Ishikawa (cell line): ENCODE data around the gene ELP4.

Source experiments
- CEBPB ChIP-seq: IDR thresholded peaks from 2 replicates; pipeline ENCODE4 v1.6.1; 2012
- CREB1 ChIP-seq: IDR thresholded peaks from 2 replicates; pipeline ENCODE4 v1.6.1; 2012; ENCODE audit warnings: low read depth
- EGR1 ChIP-seq: IDR thresholded peaks from 2 replicates; pipeline ENCODE4 v1.6.1; 2012
- EP300 ChIP-seq: IDR thresholded peaks from 2 replicates; pipeline ENCODE4 v1.6.1; 2012; ENCODE audit warnings: borderline replicate concordance
- RAD21 ChIP-seq: IDR thresholded peaks from 2 replicates; pipeline ENCODE4 v1.6.1; 2012; ENCODE audit warnings: low read depth
- TAF1 ChIP-seq: IDR thresholded peaks from 2 replicates; pipeline ENCODE4 v1.6.1; 2012; ENCODE audit warnings: low read depth, mild to moderate bottlenecking
- TCF12 ChIP-seq: IDR thresholded peaks from 2 replicates; pipeline ENCODE4 v1.6.1; 2012; ENCODE audit warnings: low read depth
- TEAD4 ChIP-seq: IDR thresholded peaks from 2 replicates; pipeline ENCODE4 v1.6.1; 2012
- YY1 ChIP-seq: IDR thresholded peaks from 2 replicates; pipeline ENCODE4 v1.6.1; 2012; ENCODE audit warnings: low read depth
- TF ChIP-seq, protein P1 (sequence below): IDR thresholded peaks from 2 replicates; pipeline ENCODE4 v1.6.1; 2012
- TF ChIP-seq, protein P2 (sequence below): IDR thresholded peaks from 2 replicates; pipeline ENCODE4 v1.6.1; 2012
- TF ChIP-seq, protein P3 (sequence below): IDR thresholded peaks from 2 replicates; pipeline ENCODE4 v1.6.1; 2012; ENCODE audit warnings: low read depth, mild to moderate bottlenecking

DNA sequence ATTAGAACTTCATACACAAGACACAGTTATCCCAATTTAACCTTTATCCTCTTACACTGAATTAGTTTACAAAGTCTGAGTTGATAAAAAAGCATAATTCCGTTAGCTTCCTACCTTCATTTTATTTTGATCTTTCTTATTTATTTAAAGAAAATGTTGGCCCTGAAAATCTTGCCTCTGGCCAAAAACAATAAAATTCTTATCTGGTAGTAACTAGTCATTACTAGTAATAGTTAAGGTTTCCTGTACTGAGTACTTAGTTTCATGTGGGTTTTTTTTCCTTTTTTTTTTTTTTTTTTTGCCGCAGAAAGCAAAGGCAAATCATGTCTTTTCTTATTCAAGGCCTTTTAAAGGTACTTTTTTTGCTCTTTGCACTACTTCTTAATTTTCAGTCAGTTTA lies 180.9 kb downstream of the ELP4 start:
- TF ChIP-seq, protein P1, sequence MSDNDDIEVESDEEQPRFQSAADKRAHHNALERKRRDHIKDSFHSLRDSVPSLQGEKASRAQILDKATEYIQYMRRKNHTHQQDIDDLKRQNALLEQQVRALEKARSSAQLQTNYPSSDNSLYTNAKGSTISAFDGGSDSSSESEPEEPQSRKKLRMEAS: no peak
- no peak for TF ChIP-seq RAD21
- no peak for TF ChIP-seq YY1
- no peak for TF ChIP-seq EGR1
- TF ChIP-seq, protein P2, sequence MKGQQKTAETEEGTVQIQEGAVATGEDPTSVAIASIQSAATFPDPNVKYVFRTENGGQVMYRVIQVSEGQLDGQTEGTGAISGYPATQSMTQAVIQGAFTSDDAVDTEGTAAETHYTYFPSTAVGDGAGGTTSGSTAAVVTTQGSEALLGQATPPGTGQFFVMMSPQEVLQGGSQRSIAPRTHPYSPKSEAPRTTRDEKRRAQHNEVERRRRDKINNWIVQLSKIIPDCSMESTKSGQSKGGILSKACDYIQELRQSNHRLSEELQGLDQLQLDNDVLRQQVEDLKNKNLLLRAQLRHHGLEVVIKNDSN: no peak
- no peak for TF ChIP-seq TCF12
- TF ChIP-seq, protein P3, sequence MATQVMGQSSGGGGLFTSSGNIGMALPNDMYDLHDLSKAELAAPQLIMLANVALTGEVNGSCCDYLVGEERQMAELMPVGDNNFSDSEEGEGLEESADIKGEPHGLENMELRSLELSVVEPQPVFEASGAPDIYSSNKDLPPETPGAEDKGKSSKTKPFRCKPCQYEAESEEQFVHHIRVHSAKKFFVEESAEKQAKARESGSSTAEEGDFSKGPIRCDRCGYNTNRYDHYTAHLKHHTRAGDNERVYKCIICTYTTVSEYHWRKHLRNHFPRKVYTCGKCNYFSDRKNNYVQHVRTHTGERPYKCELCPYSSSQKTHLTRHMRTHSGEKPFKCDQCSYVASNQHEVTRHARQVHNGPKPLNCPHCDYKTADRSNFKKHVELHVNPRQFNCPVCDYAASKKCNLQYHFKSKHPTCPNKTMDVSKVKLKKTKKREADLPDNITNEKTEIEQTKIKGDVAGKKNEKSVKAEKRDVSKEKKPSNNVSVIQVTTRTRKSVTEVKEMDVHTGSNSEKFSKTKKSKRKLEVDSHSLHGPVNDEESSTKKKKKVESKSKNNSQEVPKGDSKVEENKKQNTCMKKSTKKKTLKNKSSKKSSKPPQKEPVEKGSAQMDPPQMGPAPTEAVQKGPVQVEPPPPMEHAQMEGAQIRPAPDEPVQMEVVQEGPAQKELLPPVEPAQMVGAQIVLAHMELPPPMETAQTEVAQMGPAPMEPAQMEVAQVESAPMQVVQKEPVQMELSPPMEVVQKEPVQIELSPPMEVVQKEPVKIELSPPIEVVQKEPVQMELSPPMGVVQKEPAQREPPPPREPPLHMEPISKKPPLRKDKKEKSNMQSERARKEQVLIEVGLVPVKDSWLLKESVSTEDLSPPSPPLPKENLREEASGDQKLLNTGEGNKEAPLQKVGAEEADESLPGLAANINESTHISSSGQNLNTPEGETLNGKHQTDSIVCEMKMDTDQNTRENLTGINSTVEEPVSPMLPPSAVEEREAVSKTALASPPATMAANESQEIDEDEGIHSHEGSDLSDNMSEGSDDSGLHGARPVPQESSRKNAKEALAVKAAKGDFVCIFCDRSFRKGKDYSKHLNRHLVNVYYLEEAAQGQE: no peak
- no peak for TF ChIP-seq EP300
- TF ChIP-seq CREB1: no peak
- no peak for TF ChIP-seq TEAD4
- no peak for TF ChIP-seq TAF1
- no peak for TF ChIP-seq CEBPB
